SK-N-SH treated with all-trans-retinoic acid at 6 μM for 48 hours (cell line): ENCODE results near the gene CST2.

ENCODE experiments used
- ATAC-seq: fragments of 200-7000 bp; cut with Tn5 transposase; 3 replicates; pipeline ENCODE4 v1.9.1; 2020; ENCODE audit warnings: mild to moderate bottlenecking, moderate library complexity
- ARNTL ChIP-seq: fragments of 450-650 bp; formaldehyde crosslinking; IDR thresholded peaks from 2 replicates; pipeline ENCODE4 v1.5.0; 2020; ENCODE audit warnings: low read depth, mild to moderate bottlenecking, moderate library complexity, borderline replicate concordance
- BACH2 ChIP-seq: fragments of 250-450 bp; sonication (Bioruptor Pico); IDR thresholded peaks from 2 replicates; pipeline ENCODE4 v1.9.0; 2021; ENCODE audit warnings: mild to moderate bottlenecking, borderline replicate concordance
- CREB5 ChIP-seq: fragments of 250-450 bp; sonication (Bioruptor Pico); IDR thresholded peaks from 2 replicates; pipeline ENCODE4 v1.5.1; 2020; ENCODE audit warnings: low read depth, mild to moderate bottlenecking, moderate library complexity
- ESRRG ChIP-seq: fragments of 250-450 bp; sonication (Bioruptor Pico); IDR thresholded peaks from 2 replicates; pipeline ENCODE4 v1.6.1; 2021; ENCODE audit warnings: mild to moderate bottlenecking
- GLIS3 ChIP-seq: fragments of 250-450 bp; sonication (Bioruptor Pico); IDR thresholded peaks from 2 replicates; pipeline ENCODE4 v1.5.0; 2020; ENCODE audit warnings: mild to moderate bottlenecking, moderate library complexity
- ISL1 ChIP-seq: fragments of 250-450 bp; sonication (Bioruptor Pico); IDR thresholded peaks from 2 replicates; pipeline ENCODE4 v2.1.2; 2022; ENCODE audit warnings: mild to moderate bottlenecking, moderate library complexity
- OSR1 ChIP-seq: fragments of 250-450 bp; sonication (Bioruptor Pico); IDR thresholded peaks from 2 replicates; pipeline ENCODE4 v1.8.0; 2022; ENCODE audit warnings: moderate library complexity, mild to moderate bottlenecking, inconsistent platforms
- PPARA ChIP-seq: fragments of 250-450 bp; sonication (Bioruptor Pico); IDR thresholded peaks from 2 replicates; pipeline ENCODE4 v1.5.0; 2020; ENCODE audit warnings: mild to moderate bottlenecking, borderline replicate concordance
- RARB ChIP-seq: fragments of 250-450 bp; sonication (Bioruptor Pico); IDR thresholded peaks from 2 replicates; pipeline ENCODE4 v1.8.0; 2021; ENCODE audit warnings: mild to moderate bottlenecking, moderate library complexity
- SNAI2 ChIP-seq: fragments of 250-450 bp; sonication (Bioruptor Pico); IDR thresholded peaks from 2 replicates; pipeline ENCODE4 v1.5.0; 2020; ENCODE audit warnings: mild to moderate bottlenecking, moderate library complexity
- TCF4 ChIP-seq: fragments of 250-450 bp; sonication (Bioruptor Pico); IDR thresholded peaks from 2 replicates; pipeline ENCODE4 v1.8.0; 2021; ENCODE audit warnings: mild to moderate bottlenecking, moderate library complexity, borderline replicate concordance
- TOX ChIP-seq: fragments of 250-450 bp; sonication (Bioruptor Pico); IDR thresholded peaks from 2 replicates; pipeline ENCODE4 v1.8.0; 2021; ENCODE audit warnings: mild to moderate bottlenecking, moderate library complexity, borderline replicate concordance
- TSHZ2 ChIP-seq: fragments of 250-450 bp; sonication (Bioruptor Pico); IDR thresholded peaks from 2 replicates; pipeline ENCODE4 v1.5.0; 2020; ENCODE audit warnings: mild to moderate bottlenecking, moderate library complexity
- ZC3H10 ChIP-seq: fragments of 250-450 bp; sonication (Bioruptor Pico); IDR thresholded peaks from 2 replicates; pipeline ENCODE4 v1.5.1; 2021; ENCODE audit warnings: mild to moderate bottlenecking, moderate library complexity
- ZFP3 ChIP-seq: fragments of 250-450 bp; sonication (Bioruptor Pico); IDR thresholded peaks from 2 replicates; pipeline ENCODE4 v1.5.0; 2020; ENCODE audit warnings: mild to moderate bottlenecking, moderate library complexity
- ZFP30 ChIP-seq: fragments of 450-650 bp; formaldehyde crosslinking; IDR thresholded peaks from 2 replicates; pipeline ENCODE4 v1.5.0; 2022; ENCODE audit warnings: mild to moderate bottlenecking, moderate library complexity
- ZNF565 ChIP-seq: fragments of 450-650 bp; formaldehyde crosslinking; conservative IDR thresholded peaks from 2 replicates; pipeline ENCODE4 v1.5.0; 2020; ENCODE audit warnings: low read depth, mild to moderate bottlenecking, moderate library complexity
- ZNF70 ChIP-seq: fragments of 450-650 bp; formaldehyde crosslinking; IDR thresholded peaks from 2 replicates; pipeline ENCODE4 v1.5.0; 2020; ENCODE audit warnings: mild to moderate bottlenecking, moderate library complexity
- ZNF8 ChIP-seq: fragments of 450-650 bp; formaldehyde crosslinking; IDR thresholded peaks from 2 replicates; pipeline ENCODE4 v1.5.0; 2020; ENCODE audit warnings: mild to moderate bottlenecking, moderate library complexity
- TF ChIP-seq, protein P1 (sequence below): fragments of 250-450 bp; sonication (Bioruptor Pico); IDR thresholded peaks from 2 replicates; pipeline ENCODE4 v1.5.1; 2021; ENCODE audit warnings: mild to moderate bottlenecking, moderate library complexity

CST2 gene

GRCh38 chr20:23873370-23874015 lies 47.0 kb upstream of the CST2 start (continued):
- TF ChIP-seq ZNF565 (no peak), CREB5 (no peak)

DNA sequence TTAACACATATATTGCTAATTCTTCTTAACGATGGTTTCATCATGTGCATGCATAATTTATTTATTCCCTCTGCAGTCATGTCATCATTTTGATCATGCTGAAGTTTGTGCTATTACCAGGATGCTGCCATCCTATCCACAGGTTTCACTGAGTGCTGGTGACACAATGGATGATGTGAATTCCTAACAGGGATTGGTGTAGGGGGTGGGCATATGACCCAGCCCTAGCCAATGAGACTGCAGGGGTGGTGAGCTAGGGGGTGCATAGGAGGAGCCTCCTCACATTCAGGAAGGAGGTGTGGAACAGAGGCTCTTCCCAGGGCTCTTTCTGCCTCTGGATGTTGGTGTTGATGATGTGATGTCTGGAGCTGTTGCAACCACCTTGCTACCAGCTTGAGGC lies 45.5 kb upstream of the CST2 start:
- ATAC-seq: no peak
- no peak for TF ChIP-seq ZC3H10 (CRISPR knock-in tag)
- TF ChIP-seq ZNF565: no peak
- TF ChIP-seq RARB (CRISPR knock-in tag): no peak
- no peak for TF ChIP-seq ZNF8 (CRISPR knock-in tag)
- TF ChIP-seq ZNF70 (CRISPR knock-in tag): no peak
- TF ChIP-seq PPARA (CRISPR knock-in tag): no peak
- no peak for TF ChIP-seq SNAI2 (CRISPR knock-in tag)
- no peak for TF ChIP-seq TSHZ2 (CRISPR knock-in tag)
- no peak for TF ChIP-seq TOX
- TF ChIP-seq ZFP3 (CRISPR knock-in tag): no peak
- TF ChIP-seq ISL1 (CRISPR knock-in tag): no peak
- no peak for TF ChIP-seq OSR1 (CRISPR knock-in tag)
- TF ChIP-seq, protein P1, sequence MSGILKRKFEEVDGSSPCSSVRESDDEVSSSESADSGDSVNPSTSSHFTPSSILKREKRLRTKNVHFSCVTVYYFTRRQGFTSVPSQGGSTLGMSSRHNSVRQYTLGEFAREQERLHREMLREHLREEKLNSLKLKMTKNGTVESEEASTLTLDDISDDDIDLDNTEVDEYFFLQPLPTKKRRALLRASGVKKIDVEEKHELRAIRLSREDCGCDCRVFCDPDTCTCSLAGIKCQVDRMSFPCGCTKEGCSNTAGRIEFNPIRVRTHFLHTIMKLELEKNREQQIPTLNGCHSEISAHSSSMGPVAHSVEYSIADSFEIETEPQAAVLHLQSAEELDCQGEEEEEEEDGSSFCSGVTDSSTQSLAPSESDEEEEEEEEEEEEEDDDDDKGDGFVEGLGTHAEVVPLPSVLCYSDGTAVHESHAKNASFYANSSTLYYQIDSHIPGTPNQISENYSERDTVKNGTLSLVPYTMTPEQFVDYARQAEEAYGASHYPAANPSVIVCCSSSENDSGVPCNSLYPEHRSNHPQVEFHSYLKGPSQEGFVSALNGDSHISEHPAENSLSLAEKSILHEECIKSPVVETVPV (CRISPR knock-in tag): no peak
- no peak for TF ChIP-seq BACH2

DNA sequence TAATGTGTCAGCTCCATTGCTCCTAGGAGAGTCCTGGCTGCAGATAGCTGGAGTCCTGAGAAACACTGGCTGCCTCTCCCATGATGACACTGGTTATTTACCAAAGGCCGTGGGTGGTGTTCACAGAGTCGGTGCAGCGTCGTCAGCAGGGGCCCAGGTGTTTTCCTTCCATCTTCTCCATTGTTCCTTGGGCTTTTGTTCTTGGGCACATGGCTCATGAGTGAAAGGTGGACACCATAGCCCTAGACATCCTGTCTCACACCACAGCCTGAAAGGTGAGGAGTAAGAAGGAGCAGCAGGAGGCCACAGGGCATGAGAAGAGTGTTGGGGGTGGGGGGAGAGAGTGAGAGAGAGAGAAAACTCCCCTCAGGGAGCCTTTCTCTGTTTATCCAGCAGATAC lies 43.9 kb upstream of the CST2 start:
- TF ChIP-seq TSHZ2 (CRISPR knock-in tag): no peak
- no peak for TF ChIP-seq PPARA (CRISPR knock-in tag)
- TF ChIP-seq CREB5: no peak
- no peak for TF ChIP-seq ARNTL (CRISPR knock-in tag)
- TF ChIP-seq, protein P1 (CRISPR knock-in tag): no peak
- TF ChIP-seq ZC3H10 (CRISPR knock-in tag): no peak
- no peak for TF ChIP-seq ZFP30
- TF ChIP-seq ISL1 (CRISPR knock-in tag): no peak
- TF ChIP-seq SNAI2 (CRISPR knock-in tag): no peak
- TF ChIP-seq ESRRG (CRISPR knock-in tag): no peak
- TF ChIP-seq TCF4 (CRISPR knock-in tag): no peak
- no peak for TF ChIP-seq ZNF8 (CRISPR knock-in tag)
- TF ChIP-seq GLIS3 (CRISPR knock-in tag): no peak
- no peak for TF ChIP-seq ZNF565
- TF ChIP-seq ZNF70 (CRISPR knock-in tag): no peak
- ATAC-seq: no peak
